HG03196 (cell line): Measurements from ENCODE around the gene DBNDD2.

ENCODE experiments used
- ATAC-seq: cut with Tn5 transposase; IDR thresholded peaks from one replicate; pipeline ENCODE4 v1.9.1; 2021; ENCODE audit not compliant: unreplicated experiment

The DBNDD2 gene

DNA sequence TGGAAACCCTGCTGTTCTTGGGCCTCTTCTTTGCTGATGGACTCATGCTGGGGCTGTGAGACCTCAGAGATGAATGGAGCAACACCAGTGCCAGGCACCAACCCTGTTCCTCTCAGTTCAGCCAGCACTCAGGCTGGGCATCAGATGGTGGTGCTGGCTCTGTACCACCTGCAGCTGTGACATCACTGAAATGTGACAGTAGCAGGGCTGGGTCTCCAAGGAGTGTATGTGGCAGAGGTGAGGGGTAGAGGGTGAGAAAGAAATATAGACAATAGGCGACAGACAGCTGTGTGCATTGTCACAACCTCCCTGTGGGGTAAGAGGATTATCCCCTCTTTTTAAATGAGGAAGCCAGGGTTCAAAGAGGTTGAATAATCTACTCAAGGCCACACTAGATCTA is 29.9 kb upstream of the DBNDD2 start, which contains the start of gene TP53TG5:
Gene TP53TG5, minus strand, starts transcription at position 135 of the 400 bp plus-strand sequence. Its CDS starts 89 bp downstream, at position 46.
- ATAC-seq, result no peak

DNA sequence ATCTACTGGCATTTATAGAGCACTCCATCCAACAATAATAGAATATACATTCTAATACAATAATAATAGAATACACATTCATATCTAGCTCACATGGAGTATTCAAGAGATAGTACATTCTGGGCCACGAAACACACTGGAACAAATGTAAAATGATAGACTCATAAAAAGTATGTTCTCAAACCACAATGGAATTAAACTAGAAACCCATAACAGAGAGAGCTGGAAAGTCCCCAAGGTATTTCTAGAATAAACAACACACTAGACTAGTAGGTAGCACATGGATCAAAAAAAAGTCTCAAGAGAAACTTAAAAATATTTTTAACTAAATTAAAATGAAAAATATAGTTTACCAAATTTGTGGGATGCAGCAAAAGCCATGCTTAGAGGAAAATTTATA is 20.8 kb upstream of the DBNDD2 start:
- no peak for ATAC-seq

DNA sequence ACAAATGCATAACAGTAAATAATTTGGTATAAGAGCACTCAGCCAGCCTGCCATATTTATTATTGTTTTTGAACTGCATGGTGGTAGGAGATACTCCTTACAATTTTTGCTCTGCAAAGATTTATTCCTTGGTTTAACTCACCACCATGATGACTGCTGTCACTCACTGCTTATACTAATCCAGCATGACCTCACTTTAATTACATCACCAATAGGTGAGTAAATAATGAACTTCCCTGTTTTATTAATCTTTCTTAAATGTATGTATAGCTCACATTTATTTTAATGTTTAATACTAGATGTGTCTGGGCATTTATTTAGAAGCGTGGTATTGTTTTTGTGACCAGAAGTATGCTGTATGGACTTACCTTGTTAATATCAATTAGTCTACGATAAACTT is 17.2 kb upstream of the DBNDD2 start:
- no peak for ATAC-seq

DNA sequence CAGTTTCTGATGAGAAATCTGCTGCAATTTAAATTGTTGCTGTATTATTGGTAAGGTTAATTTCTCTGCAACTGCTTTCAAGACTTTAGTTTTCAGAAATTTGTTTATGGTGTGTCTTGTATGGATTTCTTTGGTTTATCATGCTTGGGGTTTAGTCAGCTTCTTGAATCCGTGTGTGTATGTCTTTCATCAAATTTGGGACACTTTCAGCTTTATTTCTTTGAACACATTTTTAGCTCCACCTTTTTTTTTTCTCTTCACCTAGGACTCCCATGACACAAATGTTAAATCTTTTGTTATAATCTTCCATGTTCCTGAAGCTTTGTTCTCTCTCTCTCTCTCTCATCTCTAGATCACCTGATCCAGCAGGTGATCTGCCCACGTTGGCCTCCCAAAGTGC is 16.5 kb upstream of the DBNDD2 start:
- no peak for ATAC-seq

DNA sequence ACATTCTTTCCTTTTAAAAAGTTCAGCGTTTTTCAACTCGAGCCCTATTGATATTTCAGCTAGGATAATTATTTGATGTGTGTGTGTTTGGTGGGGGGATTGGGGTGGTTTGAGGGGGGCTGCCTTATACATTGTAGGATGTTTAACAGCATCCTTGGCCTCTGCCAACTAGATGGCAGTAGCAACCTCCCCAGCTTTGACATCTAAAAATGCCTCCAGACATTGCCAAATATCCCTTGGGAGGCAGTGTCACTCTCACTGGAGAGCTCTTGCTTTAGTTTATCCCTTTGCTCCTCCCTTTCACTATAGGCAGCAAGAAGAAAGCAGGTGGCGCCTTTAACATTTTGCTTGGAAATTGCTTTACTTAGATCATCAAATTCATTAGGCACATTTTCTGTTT is 15.4 kb upstream of the DBNDD2 start:
- no peak for ATAC-seq

DNA sequence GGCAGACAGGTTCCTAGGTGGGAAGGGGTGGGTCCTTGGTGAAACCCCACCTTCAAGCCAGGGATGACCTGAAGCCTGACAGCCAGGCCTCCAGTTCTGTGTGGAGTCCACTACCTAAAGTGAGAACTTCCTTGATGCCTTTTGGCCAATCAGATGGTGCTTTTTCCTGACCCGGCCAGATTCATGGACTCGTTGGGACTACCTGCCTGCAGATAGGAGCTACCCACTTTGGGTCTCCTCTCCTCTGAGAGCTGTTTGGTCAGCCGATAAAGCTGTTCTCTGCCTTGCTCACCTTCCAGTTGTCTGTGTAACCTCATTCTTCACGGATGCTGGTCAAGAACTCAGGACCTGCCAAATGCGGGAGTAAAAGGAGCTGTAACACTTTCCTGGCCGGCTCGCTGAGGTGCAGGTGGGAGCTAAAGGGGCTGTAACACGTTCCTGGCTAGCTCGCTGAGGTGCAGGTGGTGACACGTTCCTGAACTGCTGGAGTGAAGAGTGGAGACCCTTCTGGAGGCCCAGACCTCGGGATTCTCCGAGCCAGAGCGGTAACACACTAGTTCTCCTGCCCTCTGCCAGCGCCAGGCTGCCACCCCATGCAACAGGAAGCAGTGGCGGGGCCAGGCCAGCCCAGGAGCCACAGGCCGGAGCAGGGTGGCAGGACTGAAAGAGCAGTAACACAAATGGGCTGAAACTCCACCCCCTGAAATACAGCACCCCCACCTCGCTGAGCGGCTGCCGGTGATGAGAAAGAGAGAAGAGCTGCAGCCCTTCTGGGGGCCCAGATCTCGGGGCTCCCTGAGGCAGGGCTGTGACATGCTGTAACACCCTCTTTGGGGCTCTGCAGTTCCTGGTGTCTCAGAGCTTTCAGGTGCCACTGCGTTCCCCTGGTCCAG is 13.6 kb upstream of the DBNDD2 start:
- ATAC-seq, result no peak

DNA sequence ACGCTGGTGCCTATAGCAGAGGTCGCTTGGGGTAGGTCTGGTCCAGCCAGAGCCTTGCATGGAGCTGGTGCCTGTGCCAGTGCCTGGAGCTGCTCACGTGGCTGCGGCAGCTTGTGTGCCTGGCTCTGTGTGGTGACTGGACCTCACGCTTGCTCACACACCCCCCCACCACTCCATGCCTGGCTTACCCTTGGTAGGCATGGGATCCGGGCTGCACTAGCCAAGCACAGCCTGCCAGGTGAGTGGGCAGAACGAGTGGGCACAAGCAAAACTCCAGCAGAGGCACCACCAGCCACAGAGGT is 13.0 kb upstream of the DBNDD2 start:
- ATAC-seq, result no peak

DNA sequence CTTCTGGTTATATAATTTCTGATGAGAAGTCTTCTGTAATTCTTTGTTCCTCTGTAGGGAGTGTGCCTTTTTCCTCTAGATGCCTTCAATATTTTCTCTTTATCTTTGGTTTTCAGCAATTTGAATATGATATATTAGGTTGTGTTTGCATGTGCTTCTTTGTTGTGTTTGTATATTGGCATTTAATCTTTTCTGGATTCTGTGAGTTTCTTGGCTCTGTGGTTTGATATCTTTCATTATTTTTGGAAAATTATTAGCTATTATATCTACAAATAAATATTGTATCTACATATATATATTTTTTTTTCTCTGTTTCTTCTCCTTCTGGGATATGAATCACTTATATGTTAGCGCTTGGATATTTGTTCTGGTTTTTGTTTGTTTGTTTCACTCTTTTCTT is 9.1 kb upstream of the DBNDD2 start:
- no peak for ATAC-seq

DNA sequence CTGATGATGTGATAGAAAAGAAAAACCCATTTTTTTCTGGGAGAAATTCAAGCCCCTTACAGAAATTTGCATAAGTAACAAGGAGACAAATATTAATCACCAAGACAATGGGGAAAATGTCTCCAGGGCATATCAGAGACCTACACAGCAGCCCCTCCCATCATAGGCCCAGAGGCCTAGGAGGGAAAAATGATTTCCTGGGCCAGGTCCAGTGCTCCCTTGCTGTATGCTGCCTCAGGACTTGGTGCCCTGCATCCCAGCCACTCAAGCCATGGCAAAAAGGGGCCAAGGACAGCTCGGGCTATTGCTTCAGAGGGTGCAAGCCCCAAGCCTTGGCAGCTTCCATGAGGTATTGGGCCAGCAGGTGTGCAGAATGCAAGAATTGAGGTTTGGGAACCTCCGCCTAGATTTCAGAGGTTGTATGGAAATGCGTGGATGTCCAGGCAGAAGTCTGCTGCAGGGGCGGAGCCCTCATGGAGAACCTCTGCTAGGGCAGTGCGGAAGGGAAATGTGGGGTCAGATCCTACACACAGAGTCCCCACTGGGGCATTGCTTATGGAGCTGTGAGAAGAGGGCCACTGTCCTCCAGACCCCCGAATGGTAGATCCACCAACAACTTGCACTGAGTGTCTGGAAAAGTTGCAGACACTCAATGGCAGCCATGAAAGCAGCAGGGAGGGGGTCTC is 7.6 kb upstream of the DBNDD2 start:
- no peak for ATAC-seq

DNA sequence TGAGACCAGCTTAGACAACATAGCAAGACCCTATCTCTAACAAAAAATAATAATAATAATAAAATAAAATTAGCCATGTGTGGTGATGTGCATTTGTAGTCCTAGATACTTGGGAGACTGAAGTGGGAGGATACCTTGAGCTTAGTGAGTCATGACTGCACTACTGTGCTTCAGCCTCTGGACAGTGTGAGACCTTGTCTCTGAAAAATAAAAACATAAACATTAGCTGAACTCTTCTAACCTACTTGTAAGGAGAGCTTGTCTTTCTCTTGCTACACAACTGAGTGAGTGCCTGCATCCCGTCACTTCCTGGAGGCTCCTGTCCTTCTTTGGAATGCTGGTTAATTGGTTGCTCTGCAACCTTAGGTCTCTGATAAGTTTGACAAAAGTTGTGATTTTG is 5.1 kb upstream of the DBNDD2 start:
- no peak for ATAC-seq

DNA sequence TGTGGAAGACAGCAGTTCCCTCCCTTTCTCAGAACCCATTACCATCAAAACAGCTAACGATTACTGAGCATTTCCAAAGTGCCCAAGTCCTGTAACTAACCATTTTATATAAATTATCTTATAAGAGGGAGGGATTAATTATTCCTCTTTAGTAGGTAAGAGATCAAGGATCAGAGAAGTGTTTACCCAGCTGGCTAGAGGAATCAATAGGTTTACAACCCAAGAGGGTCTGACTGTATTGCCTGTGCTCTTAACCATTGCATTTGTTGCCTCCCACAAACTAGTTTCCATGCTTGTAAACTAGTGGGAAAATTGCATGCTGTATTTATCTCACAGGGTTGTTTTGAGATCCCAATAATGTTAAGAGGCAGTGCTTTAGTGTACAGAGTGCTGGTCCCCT is 3.7 kb upstream of the DBNDD2 start:
- ATAC-seq, result no peak

DNA sequence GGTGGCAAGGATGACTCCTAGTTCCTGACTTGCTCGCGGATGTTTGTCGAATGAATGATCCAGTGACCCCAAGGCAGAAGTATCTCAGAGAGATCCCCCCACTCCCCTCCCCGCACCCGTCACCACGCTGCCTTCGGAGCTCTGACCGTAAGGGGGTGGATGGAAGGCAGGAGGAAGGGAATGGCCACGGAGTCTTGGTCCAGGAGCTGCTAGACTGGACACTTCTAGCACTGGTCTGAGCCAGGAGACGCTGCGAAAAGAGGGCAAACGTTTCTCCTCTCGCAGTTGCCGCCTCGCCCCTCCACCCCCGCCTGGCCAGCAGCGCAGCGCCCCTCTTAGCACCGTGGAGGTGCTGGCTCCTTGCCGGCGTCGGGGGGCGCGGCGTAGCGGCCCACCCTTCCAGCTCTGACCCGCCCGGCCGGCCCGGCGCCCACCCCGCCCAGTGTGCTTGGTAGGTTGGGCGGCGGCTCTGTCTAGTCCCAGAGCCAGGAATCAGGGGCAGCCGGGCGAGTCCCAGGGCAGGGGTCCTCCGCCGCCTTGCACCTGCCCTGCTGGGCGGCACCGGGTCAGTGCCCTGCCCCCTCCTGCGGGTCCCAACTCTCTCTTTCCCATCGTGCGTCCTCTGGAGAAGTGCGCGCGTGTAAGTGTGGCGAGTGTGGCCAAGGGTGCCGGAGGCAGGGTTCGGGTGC is 2.4 kb upstream of the DBNDD2 start:
- ATAC-seq, result no peak

DNA sequence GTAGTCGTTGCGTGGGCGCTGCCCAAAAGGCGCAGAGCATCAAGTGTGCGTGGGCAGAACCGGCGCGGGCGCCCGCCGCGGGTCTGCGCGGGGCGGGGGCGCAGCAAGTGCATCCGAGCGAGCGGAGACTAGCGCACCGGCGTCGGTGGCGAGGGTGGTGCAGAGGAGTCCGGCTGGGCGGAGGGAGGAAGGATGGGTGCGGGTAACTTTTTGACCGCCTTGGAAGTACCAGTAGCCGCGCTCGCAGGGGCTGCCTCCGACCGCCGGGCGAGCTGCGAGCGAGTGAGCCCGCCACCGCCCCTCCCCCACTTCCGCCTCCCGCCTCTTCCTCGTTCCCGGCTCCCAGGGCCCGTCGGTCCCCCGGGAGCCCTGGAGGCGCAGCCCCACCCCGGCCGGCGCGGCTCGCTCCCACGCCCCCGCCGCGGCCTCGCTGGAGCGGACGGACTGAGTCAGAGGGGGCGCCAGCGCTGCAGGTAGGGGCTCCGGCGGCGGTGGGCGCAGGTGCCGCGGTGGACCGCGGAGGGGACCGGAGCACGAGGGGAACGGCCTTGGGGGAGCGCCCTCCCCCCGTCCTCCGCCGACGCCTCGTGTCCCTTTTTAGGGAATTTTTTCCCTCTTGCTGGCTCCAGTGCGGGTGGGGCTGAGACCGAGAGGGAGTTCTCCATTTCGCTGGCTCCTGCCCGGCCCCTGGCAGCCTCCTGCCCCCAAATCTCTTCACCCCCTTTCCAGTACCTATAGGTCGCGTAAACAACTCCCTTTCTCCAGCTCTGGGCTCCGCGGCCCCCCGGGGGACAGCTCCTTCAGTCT is 1.6 kb upstream of the DBNDD2 start:
- no peak for ATAC-seq

DNA sequence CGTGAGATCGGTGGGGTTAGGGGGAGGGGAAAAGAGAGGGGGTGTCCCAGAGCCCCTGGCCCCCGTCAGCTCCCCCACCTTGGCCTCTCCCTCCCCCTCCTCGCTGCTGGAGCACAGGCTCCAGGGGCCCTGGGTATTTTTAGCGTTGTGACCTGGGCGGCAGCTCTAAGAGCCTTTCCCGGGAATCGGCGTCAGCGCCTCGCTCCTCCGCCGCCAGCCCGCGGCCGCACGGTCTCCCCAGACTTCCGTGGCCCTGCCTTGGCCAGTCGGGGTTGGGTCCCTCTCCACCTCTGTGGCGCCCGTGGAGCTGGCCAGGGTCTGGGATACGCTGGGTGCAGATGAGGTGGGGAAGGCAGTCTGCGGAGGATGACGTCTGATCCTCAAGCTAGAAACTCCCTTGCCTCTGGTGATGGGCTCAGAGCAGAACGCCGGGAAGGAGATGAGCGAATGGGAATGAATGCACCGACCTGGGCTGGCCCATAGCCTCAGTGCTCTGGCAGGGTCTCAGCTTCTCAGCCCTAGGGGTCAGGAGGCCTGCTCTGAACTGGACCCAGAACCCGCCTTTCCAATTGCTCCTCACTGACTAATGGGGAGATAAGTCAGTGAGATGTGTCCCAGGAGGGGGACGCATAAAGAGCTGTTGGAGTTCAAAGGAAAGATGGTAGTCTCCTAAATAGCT is 883 bp upstream of the DBNDD2 start:
- ATAC-seq, result no peak

DNA sequence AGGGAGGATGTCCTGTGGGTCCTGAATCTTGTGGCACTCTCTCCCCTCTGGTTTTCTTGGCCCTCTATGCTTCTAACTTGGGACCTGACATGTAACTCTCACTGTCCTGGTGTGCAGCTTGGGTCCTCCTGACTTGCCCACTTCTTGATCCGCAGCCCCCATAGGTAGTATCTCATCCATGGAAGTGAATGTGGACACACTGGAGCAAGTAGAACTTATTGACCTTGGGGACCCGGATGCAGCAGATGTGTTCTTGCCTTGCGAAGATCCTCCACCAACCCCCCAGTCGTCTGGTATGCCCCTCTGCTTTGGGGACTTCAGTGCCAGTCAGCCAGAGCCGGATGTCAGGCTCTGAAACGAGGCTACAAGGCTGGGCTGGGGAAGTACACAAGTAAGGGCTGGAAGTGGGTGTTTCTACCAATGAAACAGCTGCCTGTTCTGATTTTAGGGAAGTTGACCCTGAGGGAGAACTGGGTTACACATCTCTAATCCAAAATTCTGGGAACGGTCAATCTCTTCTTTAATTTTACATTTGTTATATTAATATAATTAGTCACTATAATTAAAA is 641 bp downstream of the DBNDD2 start:
- no peak for ATAC-seq

DNA sequence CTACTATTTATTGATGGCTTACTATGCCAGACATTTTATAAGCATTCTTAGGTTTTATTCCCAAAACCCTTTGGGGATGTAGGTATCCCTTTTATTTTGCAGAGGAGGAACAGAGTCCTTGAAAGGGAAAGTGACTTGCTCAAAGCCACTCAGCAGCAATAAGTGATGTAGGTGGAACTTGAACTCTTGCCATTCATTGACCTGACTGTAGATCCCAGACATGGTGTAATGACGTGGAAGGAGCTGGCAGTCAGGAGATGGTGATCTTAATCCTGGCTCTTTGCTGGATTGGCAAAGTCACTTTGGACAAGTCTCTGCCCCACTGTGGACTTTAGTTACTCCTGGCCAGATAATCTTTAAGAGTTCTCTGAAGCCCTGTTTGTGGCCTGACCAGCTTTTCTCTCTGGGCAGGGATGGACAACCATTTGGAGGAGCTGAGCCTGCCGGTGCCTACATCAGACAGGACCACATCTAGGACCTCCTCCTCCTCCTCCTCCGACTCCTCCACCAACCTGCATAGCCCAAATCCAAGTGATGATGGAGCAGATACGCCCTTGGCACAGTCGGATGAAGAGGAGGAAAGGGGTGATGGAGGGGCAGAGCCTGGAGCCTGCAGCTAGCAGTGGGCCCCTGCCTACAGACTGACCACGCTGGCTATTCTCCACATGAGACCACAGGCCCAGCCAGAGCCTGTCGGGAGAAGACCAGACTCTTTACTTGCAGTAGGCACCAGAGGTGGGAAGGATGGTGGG is 1.6 kb downstream of the DBNDD2 start:
- ATAC-seq, result no peak

DNA sequence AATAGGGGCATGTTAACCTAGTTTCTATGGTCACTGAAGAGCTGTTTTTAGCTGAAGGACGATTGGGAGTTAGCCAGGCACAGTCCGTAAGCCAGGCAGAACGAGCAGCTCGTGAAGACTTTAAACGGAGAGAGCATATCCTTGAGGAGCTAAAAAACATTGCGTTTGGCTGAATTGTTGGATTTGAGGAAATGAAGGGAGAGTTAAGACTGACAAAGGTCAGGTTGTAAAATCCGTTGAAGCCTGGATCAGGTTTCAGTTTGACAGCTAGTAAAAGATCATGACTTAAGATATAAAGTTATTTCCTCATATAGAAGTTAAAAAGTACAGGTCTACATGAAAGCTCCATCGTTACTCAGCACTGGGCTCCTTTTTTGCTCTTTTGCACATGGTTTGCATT is 2.8 kb downstream of the DBNDD2 start:
- no peak for ATAC-seq

DNA sequence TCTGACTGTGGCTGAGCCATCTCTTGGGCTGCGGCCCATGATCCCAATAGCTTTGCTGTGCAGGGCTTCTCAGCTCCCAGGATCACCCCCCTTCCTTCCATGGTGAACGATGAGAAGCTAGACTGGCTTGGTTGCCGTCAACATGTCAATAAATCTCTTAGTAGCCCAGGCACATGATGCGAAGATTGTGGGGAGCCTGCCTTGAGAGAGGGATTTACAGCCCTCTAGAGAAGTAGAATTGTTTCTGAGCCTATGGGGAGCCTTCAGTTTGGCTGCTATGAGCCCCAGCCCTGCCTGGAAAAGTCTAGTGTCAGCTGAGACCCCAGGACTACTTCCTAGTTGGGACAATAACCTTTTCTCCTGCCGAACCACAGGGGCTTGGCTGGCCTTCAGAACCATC is 4.6 kb downstream of the DBNDD2 start:
- ATAC-seq, result no peak

DNA sequence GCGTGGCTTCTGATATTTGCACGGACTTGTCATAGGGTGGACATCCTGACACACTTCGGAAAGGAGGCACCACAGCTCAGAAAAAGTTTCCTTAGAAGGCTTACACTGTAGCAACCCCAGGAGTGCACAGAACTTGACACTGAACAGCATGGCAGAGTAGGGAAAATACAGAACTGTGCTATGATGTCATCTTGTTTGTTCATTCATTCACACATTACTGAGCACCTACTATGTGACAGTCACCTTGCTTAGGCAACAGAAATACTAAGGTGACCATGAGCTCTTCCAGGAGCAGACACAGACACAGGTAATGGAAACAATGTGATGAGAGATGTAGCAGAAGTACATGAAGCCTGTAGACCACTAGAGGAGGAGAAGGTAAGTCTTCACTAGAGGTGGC is 5.4 kb downstream of the DBNDD2 start:
- ATAC-seq, result no peak
